Neural cell (in vitro differentiated cells): ENCODE measurements around the gene CELF5. TPM values are rescaled to one million over a fixed set of nuclear protein-coding genes. Genes with fewer than 3 reads are reported as not detected.
"Not testable (repeated sequence)": the region's sequence is repeated elsewhere in the genome, so short reads cannot be mapped to it uniquely, and the experiment has no call there.

Experiments used
- H2AFZ ChIP-seq: fragments of 200-600, 300-800 bp; sonication (generic), shearing (Covaris generic); 2 replicates; pipeline ENCODE4 v1.6.0; 2014; ENCODE audit warnings: low read depth, mild to moderate bottlenecking, antibody characterized with exemption, low read length, moderate library complexity
- H3F3A ChIP-seq: fragments of 200-600 bp; shearing (Covaris generic); 2 replicates; pipeline ENCODE4 v1.6.1; 2016; ENCODE audit warnings: mild to moderate bottlenecking, moderate library complexity, mixed read lengths, antibody characterized with exemption, low read length; ENCODE audit not compliant: insufficient read depth, poor library complexity, severe bottlenecking
- H3K27ac ChIP-seq: fragments of 200-600, 300-800 bp; sonication (generic), shearing (Covaris generic); 2 replicates; pipeline ENCODE4 v1.5.1; 2014; ENCODE audit warnings: mild to moderate bottlenecking, low read length, moderate library complexity
- H3K27me3 ChIP-seq: fragments of 300-800, 200-600 bp; sonication (generic), shearing (Covaris generic); 2 replicates; pipeline ENCODE4 v1.6.0; 2014; ENCODE audit warnings: mild to moderate bottlenecking, low read depth, low read length, moderate library complexity; ENCODE audit not compliant: insufficient read depth
- H3K36me3 ChIP-seq: fragments of 300-800, 200-600 bp; sonication (generic), shearing (Covaris generic); 2 replicates; pipeline ENCODE4 v1.5.1; 2014; ENCODE audit warnings: mild to moderate bottlenecking, antibody characterized with exemption, low read length, moderate library complexity; ENCODE audit not compliant: insufficient read depth
- H3K4me2 ChIP-seq: fragments of 300-800, 200-600 bp; sonication (generic), shearing (Covaris generic); 2 replicates; pipeline ENCODE4 v1.6.0; 2014; ENCODE audit warnings: mild to moderate bottlenecking, low read length
- H3K4me3 ChIP-seq: fragments of 300-800, 200-600 bp; sonication (generic), shearing (Covaris generic); 2 replicates; pipeline ENCODE4 v1.5.1; 2014; ENCODE audit warnings: mild to moderate bottlenecking, low read length, moderate library complexity
- H3K79me2 ChIP-seq: fragments of 200-600 bp; shearing (Covaris generic); replicated peaks from 2 replicates; pipeline ENCODE4 v1.6.0; 2014; ENCODE audit warnings: mild to moderate bottlenecking, low read length, moderate library complexity; ENCODE audit not compliant: insufficient read depth
- H3K9ac ChIP-seq: fragments of 300-800, 200-600 bp; sonication (generic), shearing (Covaris generic); 2 replicates; pipeline ENCODE4 v1.6.1; 2016; ENCODE audit warnings: mild to moderate bottlenecking, low read length, mixed read lengths
- H3K9me2 ChIP-seq: fragments of 200-600 bp; shearing (Covaris generic); 2 replicates; pipeline ENCODE4 v1.6.1; 2016; ENCODE audit warnings: mild to moderate bottlenecking, low read length, mixed read lengths; ENCODE audit not compliant: insufficient read depth
- H3K9me3 ChIP-seq: fragments of 200-600, 300-800 bp; sonication (generic), shearing (Covaris generic); 2 replicates; pipeline ENCODE4 v1.6.1; 2016; ENCODE audit warnings: mild to moderate bottlenecking, mixed run types, low read length, moderate library complexity, mixed read lengths
- H4K20me1 ChIP-seq: fragments of 200-600 bp; shearing (Covaris generic); 2 replicates; pipeline ENCODE4 v1.6.1; 2016; ENCODE audit warnings: mild to moderate bottlenecking, mixed run types; ENCODE audit not compliant: insufficient read depth
- CTCF ChIP-seq: fragments of 450-650 bp; IDR thresholded peaks from 2 replicates; pipeline ENCODE4 v1.5.1; 2014; ENCODE audit warnings: antibody characterized with exemption, mild to moderate bottlenecking, moderate library complexity; ENCODE audit not compliant: poor library complexity, severe bottlenecking
- EP300 ChIP-seq: fragments of 450-650 bp; conservative IDR thresholded peaks from 2 replicates; pipeline ENCODE4 v1.6.1; 2014; ENCODE audit warnings: antibody characterized with exemption, mild to moderate bottlenecking, moderate library complexity; ENCODE audit not compliant: poor library complexity, severe bottlenecking
- EZH2 ChIP-seq: fragments of 200-600, 300-800 bp; shearing (Covaris generic), sonication (generic); IDR thresholded peaks from 2 replicates; pipeline ENCODE4 v1.6.1; 2014; ENCODE audit warnings: antibody characterized with exemption, low read length, borderline replicate concordance, mild to moderate bottlenecking; ENCODE audit not compliant: insufficient read depth, poor library complexity, severe bottlenecking
- MXI1 ChIP-seq: fragments of 450-650 bp; conservative IDR thresholded peaks from 2 replicates; pipeline ENCODE4 v1.6.1; 2014; ENCODE audit warnings: antibody characterized with exemption, mild to moderate bottlenecking; ENCODE audit not compliant: poor library complexity, severe bottlenecking
- POLR2AphosphoS5 ChIP-seq: IDR thresholded peaks from 2 replicates; pipeline ENCODE4 v1.6.1; 2012
- RAD21 ChIP-seq: fragments of 450-650 bp; conservative IDR thresholded peaks from 2 replicates; pipeline ENCODE4 v1.6.1; 2014; ENCODE audit warnings: antibody characterized with exemption, mild to moderate bottlenecking, moderate library complexity
- SMC3 ChIP-seq: fragments of 450-650 bp; conservative IDR thresholded peaks from 2 replicates; pipeline ENCODE4 v1.6.1; 2014; ENCODE audit warnings: antibody characterized with exemption, mild to moderate bottlenecking, moderate library complexity; ENCODE audit not compliant: poor library complexity
- TAF1 ChIP-seq: IDR thresholded peaks from 2 replicates; pipeline ENCODE4 v1.6.1; 2012; ENCODE audit warnings: low read depth
- polyA plus RNA-seq: library from polyadenylated mRNA; depleted of rRNA; stranded (reverse); fragments of >200 nt; gene quantifications from 2 replicates; pipeline ENCODE4 v1.2.3, GENCODE V29; 2014
- TF ChIP-seq, protein P1 (sequence below): IDR thresholded peaks from 2 replicates; pipeline ENCODE4 v1.6.1; 2012; ENCODE audit warnings: borderline replicate concordance

The CELF5 gene
- polyA plus RNA-seq, 1 donor from 2014 or later: 130 TPM

GRCh38 chr19:3342246-3342645, 117.8 kb downstream of the CELF5 start:
- H2AFZ ChIP-seq: no peak overlapping the region
- H3K27me3 ChIP-seq: no peaks in the 10 kb centered on the region
- TF ChIP-seq POLR2AphosphoS5: no peak
- no peak for TF ChIP-seq SMC3
- no peak for TF ChIP-seq RAD21
- TF ChIP-seq TAF1: no peak
- TF ChIP-seq EZH2: no peak
- no peak for TF ChIP-seq EP300
- no peak for TF ChIP-seq MXI1
- TF ChIP-seq, protein P1, sequence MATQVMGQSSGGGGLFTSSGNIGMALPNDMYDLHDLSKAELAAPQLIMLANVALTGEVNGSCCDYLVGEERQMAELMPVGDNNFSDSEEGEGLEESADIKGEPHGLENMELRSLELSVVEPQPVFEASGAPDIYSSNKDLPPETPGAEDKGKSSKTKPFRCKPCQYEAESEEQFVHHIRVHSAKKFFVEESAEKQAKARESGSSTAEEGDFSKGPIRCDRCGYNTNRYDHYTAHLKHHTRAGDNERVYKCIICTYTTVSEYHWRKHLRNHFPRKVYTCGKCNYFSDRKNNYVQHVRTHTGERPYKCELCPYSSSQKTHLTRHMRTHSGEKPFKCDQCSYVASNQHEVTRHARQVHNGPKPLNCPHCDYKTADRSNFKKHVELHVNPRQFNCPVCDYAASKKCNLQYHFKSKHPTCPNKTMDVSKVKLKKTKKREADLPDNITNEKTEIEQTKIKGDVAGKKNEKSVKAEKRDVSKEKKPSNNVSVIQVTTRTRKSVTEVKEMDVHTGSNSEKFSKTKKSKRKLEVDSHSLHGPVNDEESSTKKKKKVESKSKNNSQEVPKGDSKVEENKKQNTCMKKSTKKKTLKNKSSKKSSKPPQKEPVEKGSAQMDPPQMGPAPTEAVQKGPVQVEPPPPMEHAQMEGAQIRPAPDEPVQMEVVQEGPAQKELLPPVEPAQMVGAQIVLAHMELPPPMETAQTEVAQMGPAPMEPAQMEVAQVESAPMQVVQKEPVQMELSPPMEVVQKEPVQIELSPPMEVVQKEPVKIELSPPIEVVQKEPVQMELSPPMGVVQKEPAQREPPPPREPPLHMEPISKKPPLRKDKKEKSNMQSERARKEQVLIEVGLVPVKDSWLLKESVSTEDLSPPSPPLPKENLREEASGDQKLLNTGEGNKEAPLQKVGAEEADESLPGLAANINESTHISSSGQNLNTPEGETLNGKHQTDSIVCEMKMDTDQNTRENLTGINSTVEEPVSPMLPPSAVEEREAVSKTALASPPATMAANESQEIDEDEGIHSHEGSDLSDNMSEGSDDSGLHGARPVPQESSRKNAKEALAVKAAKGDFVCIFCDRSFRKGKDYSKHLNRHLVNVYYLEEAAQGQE: no peak
- no peak for TF ChIP-seq CTCF
- H3K4me3 ChIP-seq: no peak overlapping the region
- H3K36me3 ChIP-seq: no peaks in the 10 kb centered on the region
- no peaks in the 10 kb centered on the region for H3F3A ChIP-seq
- no peak overlapping the region for H3K9ac ChIP-seq
- no peaks in the 10 kb centered on the region for H4K20me1 ChIP-seq
- no peak overlapping the region for H3K4me2 ChIP-seq
- H3K9me3 ChIP-seq: no peaks in the 10 kb centered on the region
- H3K79me2 ChIP-seq: no peaks in the 10 kb centered on the region
- no peak overlapping the region for H3K27ac ChIP-seq
- H3K9me2 ChIP-seq: no peaks in the 10 kb centered on the region

DNA sequence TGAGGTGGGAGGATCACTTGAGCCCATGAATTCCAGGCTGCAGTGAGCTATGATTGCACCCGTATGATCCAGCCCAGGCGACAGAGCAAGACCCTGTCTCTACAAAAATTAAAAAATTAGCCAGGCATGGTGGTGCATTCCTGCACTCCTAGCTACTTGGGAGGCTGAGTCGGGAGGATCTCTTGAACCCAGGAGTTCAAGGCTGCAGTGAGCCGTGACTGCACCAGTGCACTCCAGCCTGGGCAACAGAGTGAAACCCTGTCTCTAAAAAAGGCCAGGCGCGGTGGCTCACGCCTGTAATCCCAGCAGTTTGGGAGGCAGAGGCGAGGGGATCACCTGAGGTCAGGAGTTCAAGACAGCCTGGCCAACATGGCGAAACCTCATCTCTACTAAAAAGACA, 118.5 kb downstream of the CELF5 start:
- H3K27me3 ChIP-seq, H3K27ac ChIP-seq, H4K20me1 ChIP-seq, H3K36me3 ChIP-seq, H2AFZ ChIP-seq, H3K9me3 ChIP-seq, H3F3A ChIP-seq, H3K4me2 ChIP-seq, H3K9ac ChIP-seq, H3K9me2 ChIP-seq, H3K4me3 ChIP-seq, H3K79me2 ChIP-seq: not testable (repeated sequence)
